Raji (cell line): Measurements from ENCODE around the gene TMEM80.

Experiments used
- POLR2A ChIP-seq: IDR thresholded peaks from 2 replicates; pipeline ENCODE4 v1.6.1; 2011; ENCODE audit warnings: low read depth, low read length, control low read depth; ENCODE audit not compliant: insufficient read depth

Gene TMEM80

GRCh38 chr11:706957-707816, 11.6 kb downstream of the TMEM80 start:
- no peak for TF ChIP-seq POLR2A

- TF ChIP-seq POLR2A: no peak
Observed at GRCh38 chr11:707817-708420, 12.3 kb downstream of the TMEM80 start.

- no peak for TF ChIP-seq POLR2A
Observed at GRCh38 chr11:708511-708910, 12.9 kb downstream of the TMEM80 start.

DNA sequence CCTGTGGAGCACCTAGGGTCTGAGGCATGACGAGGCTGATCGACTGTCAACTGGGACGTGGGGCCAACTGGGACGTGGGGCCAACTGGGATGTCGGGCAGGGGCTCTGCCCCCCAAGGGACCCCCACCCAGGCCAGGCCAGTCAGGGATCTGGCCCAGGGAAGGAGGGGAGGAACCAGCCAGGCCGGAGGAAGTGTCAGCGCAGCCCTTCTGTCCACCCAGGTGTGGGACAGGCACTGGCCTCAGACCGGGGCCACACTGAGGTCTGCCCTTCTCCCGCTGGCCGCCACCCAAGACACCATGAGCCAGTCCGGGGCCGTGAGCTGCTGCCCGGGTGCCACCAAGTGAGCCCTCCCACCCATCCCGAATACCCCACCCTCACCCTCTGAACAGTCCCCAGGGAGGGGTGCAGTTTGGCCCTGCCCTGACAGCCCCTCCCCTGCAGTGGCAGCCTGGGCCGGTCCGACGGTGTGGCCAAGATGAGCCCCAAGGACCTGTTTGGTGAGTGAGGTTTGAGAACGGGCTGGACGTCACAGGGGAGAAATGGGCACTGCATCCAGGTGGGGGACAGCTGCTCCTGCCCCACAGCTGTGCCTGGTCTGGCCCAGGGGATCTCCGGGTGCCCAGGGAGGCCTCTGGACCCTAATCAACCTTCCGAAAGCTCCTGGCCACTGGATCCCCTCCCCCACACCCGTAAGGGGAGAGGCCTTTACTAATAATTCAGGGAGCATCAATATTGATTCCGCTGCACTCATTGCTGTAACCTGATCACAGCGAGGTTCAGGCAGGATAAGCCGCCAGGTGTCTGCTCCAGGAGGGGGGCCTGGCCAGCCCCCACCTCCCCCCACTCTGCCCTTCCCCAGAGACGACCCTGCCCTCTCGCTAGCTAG, 13.7 kb downstream of the TMEM80 start:
- TF ChIP-seq POLR2A: no peak

DNA sequence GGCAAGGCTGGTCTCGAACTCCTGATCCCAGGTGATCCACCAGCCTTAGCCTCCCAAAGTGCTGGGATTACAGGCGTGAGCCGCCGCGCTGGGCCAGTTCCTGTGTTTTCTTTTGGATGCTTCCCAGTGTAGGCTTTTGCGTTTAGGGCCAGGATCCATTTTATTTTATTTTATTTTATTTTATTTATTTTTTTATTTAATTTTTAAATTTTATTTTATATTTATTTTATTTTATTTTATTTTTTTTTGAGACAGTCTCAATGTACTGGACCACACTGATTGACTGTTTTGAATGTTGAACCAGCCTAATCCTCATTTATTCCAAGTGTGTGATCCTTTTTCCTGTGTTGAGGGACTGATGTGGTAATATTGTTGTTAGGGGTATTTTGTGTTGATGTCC, 18.8 kb downstream of the TMEM80 start:
- TF ChIP-seq POLR2A: no peak

GRCh38 chr11:719214-720016, 23.8 kb downstream of the TMEM80 start:
- TF ChIP-seq POLR2A: no peak

- no peak for TF ChIP-seq POLR2A
Observed at GRCh38 chr11:720017-720641, 24.5 kb downstream of the TMEM80 start.

DNA sequence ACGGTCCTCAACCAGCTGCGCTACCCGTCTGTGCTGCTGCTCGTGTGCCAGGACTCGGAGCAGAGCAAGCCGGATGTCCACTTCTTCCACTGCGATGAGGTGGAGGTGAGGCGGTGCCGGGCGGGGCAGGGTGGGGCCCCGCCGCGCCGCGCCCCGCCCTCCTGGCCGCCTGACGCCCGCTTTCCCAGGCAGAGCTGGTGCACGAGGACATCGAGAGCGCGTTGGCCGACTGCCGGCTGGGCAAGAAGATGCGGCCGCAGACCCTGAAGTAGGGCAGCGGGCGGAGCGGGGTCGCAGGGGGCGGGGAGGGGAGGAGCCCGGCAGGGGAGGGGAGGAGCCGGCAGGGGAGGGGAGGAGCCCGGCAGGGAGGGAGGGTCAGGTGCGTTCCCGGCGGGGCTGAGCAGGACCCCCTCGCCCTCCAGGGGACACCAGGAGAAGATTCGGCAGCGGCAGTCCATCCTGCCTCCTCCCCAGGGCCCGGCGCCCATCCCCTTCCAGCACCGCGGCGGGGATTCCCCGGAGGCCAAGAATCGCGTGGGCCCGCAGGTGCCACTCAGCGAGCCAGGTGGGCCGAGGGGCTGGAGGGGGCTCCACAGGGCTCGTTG, 25.1 kb downstream of the TMEM80 start:
- TF ChIP-seq POLR2A: no peak

GRCh38 chr11:721247-721740, 25.7 kb downstream of the TMEM80 start:
- TF ChIP-seq POLR2A: no peak

- TF ChIP-seq POLR2A: no peak
Observed at GRCh38 chr11:721741-722345, 26.2 kb downstream of the TMEM80 start.

DNA sequence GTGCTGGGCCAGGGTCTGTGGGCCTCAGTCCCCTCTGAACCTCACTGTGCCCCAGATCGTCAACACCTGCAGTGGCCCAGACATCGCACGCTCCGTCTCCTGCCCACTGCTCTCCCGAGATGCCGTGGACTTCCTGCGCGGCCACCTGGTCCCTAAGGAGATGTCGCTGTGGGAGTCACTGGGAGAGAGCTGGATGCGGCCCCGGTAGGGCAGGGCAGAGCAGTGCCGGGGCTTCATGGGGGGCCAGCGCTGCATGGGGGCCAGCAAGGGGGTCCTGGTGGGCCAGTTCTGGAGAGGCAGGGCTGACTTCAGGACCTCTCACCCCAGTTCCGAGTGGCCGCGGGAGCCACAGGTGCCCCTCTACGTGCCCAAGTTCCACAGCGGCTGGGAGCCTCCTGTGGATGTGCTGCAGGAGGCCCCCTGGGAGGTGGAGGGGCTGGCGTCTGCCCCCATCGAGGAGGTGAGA, 26.8 kb downstream of the TMEM80 start:
- TF ChIP-seq POLR2A: no peak

GRCh38 chr11:723120-723883, 27.7 kb downstream of the TMEM80 start:
- no peak for TF ChIP-seq POLR2A
